Stimulated activated CD4-positive, alpha-beta T cell treated with anti-CD3 and anti-CD28 coated beads, TNF-alpha, amount 100 ng/mL, for 24 hours (primary cell): ENCODE measurements around the gene TAS2R41.
"Not testable (repeated sequence)": the region's sequence is repeated elsewhere in the genome, so short reads cannot be mapped to it uniquely, and the experiment has no call there.

Source experiments
- DNase-seq, 3 experiments: peaks; one replicate each; pipeline ENCODE4 v3.0.0-alpha.2; 2020; ENCODE audit warnings: low read depth in 3 of 3

Gene TAS2R41

DNA sequence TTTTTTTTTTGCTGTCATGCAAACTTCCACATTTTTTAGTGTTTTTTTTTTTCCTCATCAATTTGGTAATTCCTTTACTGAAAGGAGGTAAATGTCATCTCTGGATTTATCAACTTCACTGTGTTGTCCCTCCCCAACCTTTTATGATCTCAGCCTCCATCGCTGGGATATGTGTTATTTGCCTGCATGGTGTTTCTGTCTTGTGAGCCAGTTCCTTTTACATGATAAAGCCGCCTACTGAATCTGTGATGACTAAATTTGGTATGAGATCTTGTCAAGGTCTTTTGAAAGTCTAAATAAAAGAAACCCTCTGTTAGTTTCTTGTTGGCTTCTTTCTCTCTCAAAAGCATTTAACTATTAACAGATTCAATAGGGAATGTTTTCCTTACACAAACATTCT, 39.3 kb downstream of the TAS2R41 start:
- DNase-seq, result no peak

DNA sequence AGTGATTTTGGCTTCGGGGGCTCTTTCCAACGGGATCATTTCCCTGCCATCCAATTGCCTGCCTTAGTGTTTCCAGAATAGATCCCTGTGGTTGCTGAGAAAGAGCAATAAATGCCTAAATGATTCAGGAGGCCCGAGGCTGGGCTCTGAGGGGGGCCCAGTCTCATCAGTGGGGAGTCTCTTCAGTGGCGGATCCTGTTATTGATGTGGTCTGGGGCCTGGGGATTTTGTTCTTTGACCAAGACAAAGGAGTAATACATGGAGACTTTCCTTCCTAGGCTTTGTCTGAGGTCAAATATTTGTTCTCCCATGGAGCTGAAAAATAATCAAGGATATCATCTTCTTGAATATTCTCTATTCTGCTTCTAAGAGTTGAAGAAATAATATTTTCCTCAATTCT, 40.8 kb downstream of the TAS2R41 start:
- DNase-seq, result no peak

DNA sequence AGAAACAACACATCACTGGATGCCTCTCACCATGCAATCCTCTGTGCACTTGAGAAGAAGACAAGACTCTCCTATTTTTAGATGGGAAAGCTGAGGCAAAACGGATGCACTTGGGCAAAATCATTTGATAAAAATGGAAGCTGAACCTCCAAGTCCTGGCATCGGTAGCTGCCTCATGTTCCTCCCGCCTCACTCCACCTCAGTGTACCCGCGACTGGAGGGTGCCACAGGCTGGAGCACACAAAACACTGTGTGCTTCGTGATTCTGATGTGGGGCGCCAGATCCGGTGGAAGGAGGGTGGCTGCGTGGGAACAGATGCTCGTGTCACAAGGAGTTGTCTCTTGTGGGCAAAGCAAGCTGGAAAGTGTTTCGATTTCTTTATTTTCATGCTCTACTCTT, 41.3 kb downstream of the TAS2R41 start:
- no peak for DNase-seq

DNA sequence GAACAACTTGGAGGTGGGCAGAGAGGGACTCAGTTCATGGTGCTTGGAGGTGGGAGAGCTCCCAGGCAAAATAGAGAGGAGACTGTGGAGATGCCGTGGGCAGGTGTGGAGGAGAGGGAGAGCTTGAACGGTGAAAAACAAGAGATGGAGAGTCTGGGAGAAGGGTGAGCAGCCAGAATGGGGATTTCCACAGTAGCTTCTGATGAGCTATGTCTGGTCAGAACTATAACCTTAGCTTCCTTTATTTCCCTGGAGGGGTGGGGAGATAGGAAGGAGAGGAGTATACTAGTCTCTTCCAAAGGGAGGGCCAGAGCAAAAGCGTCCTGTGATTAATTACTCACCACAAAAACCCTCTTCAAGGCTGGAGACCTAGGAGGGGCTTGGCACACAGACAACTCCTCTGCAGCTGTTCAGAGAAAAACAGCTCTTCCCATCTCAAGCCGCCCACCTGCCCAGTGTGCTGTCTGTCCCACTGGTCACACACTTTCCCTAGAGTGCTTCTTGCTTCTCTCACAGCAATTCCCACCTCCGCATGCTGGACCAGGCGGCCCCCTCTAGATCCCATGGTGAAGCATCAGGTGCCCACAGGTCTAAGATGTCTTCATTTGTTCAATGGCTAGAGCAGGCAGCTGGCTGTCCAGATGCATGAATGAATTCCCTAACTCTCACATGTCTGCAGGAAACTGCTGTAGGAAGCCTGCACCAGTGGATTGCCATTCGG, 41.9 kb downstream of the TAS2R41 start:
- no peak for DNase-seq

DNA sequence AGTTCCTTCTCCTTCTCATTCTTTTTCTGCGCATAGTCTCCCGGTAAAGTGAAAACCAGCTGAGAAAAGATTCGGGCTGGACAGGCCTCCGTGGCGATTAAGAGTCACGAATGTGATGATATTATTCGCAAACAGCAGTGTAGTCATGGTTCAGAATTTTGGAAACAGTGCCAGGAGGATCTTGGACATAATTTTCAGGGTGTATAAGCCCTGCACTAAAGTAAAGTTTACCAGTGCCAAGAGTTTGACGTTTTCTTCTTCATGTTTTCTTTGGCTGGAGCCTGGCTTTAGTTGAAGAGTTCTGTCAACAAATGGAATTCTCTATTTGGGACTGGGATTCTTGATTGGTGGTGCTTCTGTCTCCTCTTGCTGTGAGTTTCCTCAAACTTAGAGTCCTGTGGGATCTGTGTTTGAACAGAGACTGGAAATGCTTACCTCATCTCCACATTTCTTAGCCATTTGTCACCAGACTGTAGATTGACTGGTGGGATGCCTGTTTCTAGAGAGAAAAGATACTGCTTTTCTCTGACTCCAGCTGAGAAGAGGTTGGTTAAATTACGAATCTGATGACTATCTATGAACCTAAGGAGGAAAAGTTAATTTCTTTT, 44.7 kb downstream of the TAS2R41 start:
- DNase-seq, result not testable (repeated sequence)
